ENCODE measurements around the gene TCF7L1.
"Not testable (repeated sequence)": the region's sequence is repeated elsewhere in the genome, so short reads cannot be mapped to it uniquely, and the experiment has no call there.

Gene TCF7L1

GRCh38 chr2:85131116-85131515, 2.1 kb upstream of the TCF7L1 start:
- in situ Hi-C loops (cut with MboI; ENCODE audit: low sequenced_read_pairs), result no loop called here

GRCh38 chr2:85132397-85132796, 795 bp upstream of the TCF7L1 start:
- in situ Hi-C loops (cut with MboI; ENCODE audit: low sequenced_read_pairs), result no loop called here

DNA sequence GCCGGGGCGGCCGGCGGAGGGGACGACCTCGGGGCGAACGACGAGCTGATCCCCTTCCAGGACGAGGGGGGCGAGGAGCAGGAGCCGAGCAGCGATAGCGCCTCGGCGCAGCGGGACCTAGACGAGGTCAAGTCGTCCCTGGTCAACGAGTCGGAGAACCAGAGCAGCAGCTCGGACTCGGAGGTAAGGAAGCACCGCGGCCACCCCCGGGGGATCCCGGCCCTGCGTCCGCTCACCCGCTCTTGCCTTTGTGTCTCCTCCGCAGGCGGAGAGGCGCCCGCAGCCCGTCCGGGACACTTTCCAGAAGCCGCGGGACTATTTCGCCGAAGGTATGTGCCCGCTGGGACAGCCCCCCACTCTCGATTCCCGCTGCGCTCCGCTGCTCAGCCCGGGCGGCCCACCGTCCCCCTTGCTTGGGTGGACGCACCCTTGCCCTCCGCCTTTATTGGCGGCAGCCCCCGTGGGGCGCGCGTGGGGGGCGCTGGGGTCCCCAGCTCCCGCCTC, 611 bp downstream of the TCF7L1 start:
- in situ Hi-C loops (cut with MboI; ENCODE audit: low sequenced_read_pairs), result no loop called here

GRCh38 chr2:85134255-85134895, 1.2 kb downstream of the TCF7L1 start:
- in situ Hi-C loops (cut with MboI; ENCODE audit: low sequenced_read_pairs), result no loop called here

DNA sequence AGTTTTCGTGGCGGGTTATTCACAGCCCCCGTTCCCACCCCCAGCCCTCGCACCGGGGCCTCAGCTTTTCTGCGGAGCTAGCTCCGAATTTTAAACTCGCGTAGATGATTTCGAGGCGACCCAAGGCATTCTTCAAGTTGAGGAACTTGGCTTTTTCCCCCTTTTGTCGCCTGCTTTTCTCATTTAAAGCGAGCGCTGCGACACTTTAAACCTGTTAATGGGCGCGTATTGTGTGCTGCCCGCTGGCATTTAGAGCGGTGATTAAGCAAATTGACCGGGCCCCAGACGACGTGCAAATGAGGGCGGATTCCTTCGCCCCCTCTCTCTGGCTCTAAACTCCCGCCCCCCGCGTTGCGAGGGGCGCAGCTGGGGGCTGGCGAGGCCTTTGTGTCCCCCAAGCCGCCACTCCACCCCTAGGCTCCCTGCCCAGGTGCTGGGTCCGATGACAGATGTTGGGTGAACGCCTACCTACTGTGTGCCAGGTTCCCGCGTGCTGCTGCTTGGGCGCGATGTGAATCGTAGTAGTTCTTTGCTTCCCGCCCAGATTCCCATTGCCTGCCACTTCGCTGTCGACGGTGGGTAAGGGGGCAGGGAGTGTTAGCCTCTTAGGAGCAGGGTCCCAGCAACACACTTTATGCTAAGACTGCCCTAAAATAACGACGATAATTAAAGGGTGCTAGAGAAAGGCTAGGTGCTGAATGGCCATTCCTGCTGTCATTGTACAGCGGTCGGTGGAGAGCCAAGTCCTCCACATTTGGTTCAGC, 1.9 kb downstream of the TCF7L1 start:
- in situ Hi-C loops (cut with MboI; ENCODE audit: low sequenced_read_pairs), result no loop called here

- in situ Hi-C loops (cut with MboI; ENCODE audit: low sequenced_read_pairs), result no loop called here
Measured at GRCh38 chr2:85135660-85135914, 2.4 kb downstream of the TCF7L1 start.

DNA sequence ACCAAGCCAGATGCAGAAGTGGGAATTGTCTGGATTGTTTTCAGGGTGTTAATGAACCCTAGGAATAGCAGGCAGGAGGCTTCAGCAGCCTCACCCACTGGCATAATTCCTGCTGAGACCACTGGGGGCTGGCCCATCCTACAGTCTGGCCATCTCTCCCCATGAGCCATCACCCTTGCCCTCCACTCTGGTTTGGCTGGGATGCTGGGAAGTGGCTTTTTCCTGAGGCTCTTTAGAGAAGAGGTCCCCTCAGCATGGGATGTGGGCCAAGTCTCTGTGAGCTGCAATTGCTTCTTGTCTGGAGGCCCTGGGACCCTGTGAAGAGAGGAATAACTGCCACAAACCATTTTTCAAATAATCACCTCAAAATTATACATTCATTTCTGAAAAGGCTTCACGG, 4.0 kb downstream of the TCF7L1 start:
- in situ Hi-C loops (cut with MboI; ENCODE audit: low sequenced_read_pairs), result no loop called here

DNA sequence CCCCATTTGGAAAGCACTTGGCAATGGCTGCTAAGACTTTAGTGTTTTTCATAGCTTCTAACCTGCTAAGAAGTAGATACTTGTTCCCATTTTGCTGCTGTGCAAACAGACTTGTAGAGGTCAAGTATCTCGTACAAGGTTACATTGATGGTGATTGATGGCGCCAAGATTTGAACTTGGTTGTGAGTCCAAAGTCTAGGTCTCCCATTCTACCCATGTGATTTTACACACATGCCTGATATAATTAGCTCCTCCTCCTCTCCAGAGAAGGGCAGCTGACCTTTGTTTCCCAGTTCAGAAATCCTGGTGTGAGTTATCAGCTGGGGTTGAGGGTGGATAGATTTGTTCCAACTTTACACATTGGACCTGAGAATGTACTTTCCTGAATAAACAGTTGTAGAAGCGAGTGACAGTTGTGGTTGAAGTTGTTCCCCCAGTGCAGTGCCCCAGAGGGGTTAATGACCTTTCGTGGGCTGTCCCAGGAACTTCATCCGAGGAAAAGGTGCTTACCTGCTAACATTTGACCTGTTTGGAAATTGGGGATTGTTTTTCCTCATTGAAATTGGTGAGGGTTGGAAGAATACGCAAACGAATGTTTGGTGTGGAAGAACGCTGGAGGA, 10.4 kb downstream of the TCF7L1 start:
- in situ Hi-C loops (cut with MboI; ENCODE audit: low sequenced_read_pairs), result no loop called here

DNA sequence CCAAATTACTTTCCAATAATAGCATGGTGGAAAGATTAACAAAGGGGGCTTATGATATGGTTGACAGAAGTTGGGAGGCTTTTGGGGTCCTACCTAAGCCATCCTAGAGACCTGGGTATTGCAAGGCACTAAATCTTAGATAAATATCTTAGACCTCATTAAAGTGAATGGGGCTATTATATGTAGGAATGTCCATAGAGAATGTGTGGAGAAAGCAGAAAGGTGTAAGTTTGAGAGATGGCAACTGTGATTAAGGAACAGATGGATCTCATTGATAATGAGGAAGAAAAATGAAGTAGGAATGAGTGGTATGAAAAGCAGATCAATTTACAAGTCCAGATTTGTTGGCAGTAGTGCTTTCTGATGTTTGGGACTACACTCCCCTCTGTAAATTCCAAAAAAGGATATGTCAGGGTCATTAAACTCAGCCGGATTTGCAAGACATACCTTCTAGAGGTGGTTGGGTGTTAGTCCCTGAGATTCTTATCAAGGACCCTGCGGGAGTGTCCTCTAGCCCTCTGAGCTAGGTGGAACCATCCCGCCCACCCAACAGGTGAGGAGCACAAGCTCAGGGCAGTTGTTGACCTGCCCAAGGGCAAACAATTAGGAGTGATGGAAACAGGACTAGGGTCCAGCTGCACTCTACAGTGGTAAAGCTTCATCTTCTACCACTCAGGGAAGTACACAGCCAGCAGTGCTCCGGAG, 12.1 kb downstream of the TCF7L1 start:
- in situ Hi-C loops (cut with MboI; ENCODE audit: low sequenced_read_pairs), result no loop called here

DNA sequence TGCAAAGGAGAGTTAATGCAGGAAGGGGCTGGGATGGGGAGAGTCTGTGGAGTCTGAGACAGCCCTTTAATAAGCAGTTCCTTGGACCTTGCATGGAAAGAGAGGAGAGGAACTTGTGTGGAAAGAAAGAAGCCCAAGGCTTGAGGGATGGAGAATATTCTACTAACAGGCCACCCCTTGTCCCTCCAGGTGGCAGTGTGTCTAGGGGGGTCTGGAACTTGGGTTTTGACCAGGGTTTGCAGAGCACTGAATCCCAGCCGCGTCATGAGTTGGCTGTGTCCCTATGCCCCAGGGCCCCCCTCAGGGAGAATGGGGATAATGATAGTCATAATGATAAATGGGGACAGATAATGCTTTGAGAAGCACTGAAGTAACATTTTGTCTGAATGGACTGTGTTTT, 15.0 kb downstream of the TCF7L1 start:
- in situ Hi-C loops (cut with MboI; ENCODE audit: low sequenced_read_pairs), result no loop called here

DNA sequence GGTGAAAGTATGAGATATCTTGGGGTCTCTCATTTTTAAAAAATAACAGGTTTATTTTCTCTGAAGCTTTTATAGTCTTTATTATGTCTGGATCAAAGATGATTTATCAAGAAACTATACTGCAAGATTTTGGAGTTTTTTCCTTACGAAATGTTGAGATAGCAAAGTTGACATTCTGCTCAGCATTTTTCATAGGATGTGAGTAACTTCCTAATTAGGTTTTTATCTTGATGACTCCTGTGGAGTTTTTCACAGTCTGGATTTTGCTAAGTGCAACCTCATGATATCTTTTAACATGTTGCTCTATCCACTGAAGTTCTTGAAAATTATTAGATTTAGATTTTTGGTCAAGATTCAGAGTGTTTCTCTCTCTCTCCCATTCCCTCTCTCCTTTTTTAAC, 17.8 kb downstream of the TCF7L1 start:
- in situ Hi-C loops (cut with MboI; ENCODE audit: low sequenced_read_pairs), result no loop called here

DNA sequence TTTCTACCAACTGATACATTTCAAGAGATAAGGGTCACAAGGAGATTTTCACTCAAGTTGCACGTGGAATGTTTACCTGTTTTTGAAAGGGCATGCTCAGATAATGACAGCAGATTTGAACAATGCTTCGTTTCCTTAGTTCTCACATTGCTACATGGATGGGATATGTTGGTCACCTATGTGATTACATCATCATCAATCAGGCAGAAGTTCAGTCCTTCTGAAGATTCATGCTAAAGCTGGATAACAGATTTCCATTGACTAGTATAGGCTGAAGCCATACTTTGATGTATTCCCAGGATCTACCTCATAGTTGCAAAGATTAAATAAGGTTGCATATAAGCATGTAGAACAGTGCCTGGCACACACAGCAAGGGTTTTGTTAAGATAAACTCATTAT, 19.7 kb downstream of the TCF7L1 start:
- in situ Hi-C loops (cut with MboI; ENCODE audit: low sequenced_read_pairs), result no loop called here

DNA sequence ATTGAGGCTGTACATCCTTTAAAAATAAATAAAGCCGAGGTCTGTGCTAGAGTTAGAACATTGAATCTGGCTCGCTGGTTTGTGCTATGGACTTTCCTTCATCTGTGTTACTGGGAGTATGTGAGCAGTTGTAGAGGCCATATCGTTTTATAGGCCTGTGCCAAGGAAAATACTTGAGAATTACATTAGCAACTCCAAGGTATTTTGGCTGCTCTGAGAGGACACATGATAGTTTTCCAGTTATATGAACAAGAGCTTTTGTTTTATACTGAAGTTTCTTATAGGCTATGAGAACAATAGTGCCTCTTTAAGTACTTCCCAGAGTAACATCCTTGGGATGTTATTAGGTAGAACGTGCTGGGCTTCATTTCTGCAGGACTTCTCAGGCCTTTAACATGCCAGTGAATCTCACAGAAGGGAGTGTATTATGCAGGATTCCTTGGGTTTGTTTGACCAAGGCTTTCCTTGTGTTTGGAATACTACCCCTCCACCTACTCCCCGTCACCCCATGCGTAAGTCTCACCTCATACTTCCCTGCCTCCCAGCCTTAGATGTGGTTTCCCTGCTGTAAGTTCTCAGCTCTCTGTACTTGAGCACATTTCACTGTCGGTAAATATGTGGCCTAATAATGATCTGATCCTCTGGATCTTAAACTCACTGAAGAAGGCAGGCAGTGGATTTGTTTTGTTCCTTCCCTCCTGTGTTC, 21.0 kb downstream of the TCF7L1 start:
- in situ Hi-C loops (cut with MboI; ENCODE audit: low sequenced_read_pairs), result no loop called here

GRCh38 chr2:85155082-85155481, 21.9 kb downstream of the TCF7L1 start:
- in situ Hi-C loops (cut with MboI; ENCODE audit: low sequenced_read_pairs), result not testable (repeated sequence)

GRCh38 chr2:85156153-85156552, 23.0 kb downstream of the TCF7L1 start:
- in situ Hi-C loops (cut with MboI; ENCODE audit: low sequenced_read_pairs), result no loop called here

GRCh38 chr2:85156619-85157018, 23.4 kb downstream of the TCF7L1 start:
- in situ Hi-C loops (cut with MboI; ENCODE audit: low sequenced_read_pairs), result no loop called here

DNA sequence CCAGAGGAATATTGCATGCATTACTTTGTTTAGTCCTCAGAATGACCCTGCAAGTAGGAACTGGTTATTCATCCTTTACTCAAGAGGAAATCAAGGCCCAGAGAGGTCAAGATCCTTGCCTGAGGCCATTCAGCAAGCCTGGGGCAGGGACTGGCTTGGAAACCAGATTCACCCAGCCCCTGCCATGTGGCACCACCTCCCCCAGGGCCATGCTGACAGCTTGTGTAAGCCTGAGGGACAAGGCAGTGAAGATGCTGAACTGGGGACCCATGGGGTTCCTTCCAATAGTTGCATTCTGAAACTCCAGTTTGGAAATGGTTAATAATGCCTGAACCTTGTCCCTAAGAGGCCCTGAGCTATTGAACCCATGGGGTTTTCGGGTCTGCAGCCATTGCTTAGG, 24.2 kb downstream of the TCF7L1 start:
- in situ Hi-C loops (cut with MboI; ENCODE audit: low sequenced_read_pairs), result no loop called here

GRCh38 chr2:85158559-85159273, 25.5 kb downstream of the TCF7L1 start:
- in situ Hi-C loops (cut with MboI; ENCODE audit: low sequenced_read_pairs), result no loop called here

DNA sequence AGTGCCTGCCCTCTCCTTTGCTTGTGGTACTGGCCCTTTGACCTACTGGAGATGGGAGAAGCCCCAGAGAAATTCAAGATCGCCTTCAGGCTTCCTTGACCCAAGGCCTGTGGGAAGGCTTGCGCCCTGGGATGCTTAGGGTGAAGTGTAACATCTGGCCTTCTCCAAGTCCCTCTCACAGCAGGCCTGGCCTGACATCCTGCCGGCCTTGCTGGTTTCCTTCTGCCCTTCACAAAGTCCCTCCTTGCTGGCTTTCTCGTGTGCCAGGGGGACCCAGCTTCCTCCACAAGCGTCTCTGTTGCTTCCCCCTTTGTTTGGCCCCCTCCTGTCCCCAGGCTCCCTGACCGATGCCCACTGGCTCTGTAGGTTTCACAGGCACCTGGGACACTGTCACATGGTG, 26.4 kb downstream of the TCF7L1 start:
- in situ Hi-C loops (cut with MboI; ENCODE audit: low sequenced_read_pairs), result no loop called here
